ENCODE data around the gene IL1RN.
"Not testable (repeated sequence)": the region's sequence is repeated elsewhere in the genome, so short reads cannot be mapped to it uniquely, and the experiment has no call there.

Gene IL1RN, protein sequence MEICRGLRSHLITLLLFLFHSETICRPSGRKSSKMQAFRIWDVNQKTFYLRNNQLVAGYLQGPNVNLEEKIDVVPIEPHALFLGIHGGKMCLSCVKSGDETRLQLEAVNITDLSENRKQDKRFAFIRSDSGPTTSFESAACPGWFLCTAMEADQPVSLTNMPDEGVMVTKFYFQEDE

DNA sequence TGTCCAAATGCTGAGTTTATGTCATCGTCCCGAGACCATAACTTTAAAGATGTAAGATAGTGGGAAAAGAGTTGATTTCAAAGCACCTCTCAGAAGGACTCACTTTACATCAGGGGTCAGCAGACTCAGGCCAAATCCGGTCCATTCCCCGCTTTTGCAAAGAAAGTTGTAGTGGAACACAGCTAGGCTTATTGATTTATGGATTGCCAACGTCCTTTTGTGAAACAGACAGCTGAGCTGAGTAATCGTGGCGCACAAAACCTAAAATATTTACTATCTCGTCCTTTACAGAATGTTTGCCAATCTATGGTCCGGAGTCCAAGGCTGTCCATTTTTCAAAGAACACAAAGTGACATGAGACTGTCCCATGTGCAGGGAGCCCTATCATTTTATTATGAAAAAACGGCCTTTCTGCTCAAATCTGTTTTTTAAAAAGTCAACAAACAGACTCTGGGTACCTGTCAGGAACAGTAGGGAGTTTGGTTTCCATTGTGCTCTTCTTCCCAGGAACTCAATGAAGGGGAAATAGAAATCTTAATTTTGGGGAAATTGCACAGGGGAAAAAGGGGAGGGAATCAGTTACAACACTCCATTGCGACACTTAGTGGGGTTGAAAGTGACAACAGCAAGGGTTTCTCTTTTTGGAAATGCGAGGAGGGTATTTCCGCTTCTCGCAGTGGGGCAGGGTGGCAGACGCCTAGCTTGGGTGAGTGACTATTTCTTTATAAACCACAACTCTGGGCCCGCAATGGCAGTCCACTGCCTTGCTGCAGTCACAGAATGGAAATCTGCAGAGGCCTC, at the start of gene IL1RN:
Gene IL1RN (plus strand): TSS at position 754 of the 801 bp plus-strand sequence. CDS start 27 bp downstream, at position 781.
- DNase-seq: no peak

DNA sequence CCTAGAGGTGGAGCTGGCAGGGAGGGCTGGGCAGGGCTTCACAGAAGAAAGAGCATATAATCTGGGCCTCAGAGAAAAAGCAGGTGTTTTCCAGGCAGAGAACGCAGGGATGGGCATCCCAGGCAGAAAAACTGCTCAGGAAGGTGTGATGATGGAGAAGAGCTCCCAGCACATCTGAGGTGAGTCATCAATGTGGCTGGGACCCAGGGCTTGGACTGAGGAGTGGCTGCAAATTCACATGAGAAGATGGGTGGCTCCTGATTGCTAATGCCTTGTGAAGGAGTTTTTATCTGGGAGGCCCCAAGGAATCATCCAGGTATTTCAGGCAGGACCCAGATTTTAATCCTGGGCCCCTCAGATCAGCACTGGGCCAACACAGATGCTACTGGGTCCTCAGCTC, 49.5 kb upstream of the IL1RN start:
- no peak for DNase-seq

DNA sequence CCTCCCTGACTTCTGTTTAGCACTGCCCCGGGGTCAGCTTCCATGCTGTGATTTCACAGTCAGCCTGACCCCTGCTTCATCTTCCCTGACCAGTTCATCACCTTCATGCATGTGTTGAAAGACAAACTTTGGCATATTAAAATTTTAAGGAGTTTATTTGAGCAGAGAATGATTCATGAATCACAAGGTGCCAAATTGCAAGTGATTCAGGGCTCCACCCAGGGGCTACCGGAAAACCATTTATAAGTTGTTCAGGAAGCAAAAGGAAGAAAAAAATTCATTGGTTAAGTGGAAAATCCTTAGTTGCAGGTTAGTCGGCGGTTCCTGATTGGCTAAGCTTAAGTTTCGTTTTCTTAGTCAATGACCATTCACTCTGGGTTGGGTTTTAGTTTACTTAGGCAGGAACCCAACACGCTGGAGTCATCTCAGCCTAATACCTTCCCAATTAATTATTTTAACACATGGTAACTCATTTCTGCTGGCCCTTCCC, 49.0 kb upstream of the IL1RN start:
- no peak for DNase-seq

DNA sequence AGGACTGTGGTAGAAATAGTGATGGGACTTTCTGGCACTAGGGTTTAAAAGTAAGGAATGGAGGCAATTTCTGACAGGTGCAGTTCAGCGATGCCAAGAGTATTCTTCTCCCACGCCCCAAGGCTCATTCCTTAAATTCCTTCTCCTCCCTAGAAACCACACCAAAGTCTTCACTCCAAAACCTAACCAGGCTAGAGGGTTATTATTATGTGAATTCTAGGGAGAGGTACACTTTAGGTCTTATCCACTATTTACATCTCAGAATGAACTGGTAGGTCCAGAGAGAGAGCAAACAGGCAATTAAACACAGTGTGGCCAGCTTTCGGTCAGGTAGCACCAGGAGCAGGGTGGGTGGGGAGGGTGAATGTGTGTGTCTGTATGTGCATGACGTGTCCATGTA, 48.3 kb upstream of the IL1RN start:
- no peak for DNase-seq

DNA sequence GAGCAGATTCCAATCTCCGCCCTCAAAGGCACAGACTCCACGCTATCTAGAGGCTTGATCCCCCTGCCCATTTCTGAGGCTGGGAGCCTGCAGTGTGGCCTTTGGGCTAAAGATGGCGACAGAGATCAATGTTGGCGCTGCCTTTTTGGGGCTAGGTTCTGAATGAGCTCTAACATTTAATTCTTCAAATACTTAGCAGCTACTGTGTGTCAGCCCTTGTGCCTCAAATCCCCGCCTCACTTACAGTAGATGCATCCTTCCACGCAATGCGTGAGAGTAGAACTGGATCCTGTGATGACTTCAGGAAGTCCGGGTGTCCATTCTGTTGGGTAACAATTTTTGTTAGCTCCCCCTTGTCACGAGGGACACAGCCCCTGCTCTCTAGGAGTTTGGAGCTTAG, 47.3 kb upstream of the IL1RN start:
- DNase-seq: peak; percentile 0

DNA sequence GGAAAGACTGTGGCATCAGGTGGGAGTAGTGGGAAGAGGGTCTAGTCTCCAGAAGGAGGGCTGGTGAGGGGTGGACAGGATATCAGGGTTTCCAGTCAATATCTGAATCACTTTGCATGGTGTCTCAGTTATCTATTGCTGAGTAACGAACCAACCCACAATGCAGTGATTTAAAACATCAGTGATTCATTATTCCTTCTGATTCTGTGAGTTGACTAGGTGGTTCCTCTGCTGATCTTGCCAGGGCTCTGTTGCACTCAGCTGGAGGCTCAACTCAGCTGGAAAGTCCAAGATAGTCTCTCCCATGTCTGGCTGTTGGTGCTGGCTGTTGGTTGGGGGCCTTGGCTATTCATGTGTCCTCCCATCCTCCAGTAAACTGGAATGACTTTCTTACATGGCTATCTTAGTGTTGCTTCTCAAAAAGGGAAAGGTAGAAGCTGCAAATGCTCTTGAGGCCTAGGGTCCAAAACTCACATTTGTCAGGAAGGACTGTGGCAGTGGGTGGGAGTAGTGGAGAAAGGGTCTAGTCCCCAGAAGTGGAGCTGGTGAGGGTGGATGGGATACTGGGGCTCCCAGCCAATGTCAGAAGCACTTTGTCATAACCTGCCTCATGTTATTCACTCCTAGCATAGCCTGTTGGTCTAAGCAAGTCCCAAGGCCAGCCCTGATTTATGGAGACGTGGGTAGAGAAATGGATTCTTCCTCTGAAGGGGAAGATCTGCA, 45.7 kb upstream of the IL1RN start:
- DNase-seq: no peak

DNA sequence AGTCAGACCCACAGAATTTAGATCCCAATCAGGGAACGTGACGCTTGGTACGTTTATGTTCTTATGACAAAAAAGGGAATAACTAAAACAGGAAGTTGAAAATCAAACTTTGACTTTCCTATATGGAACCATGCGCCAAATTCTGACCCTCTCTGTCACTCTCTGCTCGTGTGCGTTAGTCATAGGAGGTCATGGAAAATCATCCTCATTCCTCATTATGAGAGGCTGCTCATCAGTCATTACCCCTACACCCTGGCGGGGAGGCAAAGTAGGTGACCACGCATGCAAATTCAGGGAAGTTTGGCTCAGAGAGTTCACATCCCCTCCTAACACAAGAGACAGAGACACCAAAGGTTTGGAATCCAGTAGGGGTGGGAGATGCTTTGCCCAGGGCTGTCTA, 44.1 kb upstream of the IL1RN start:
- DNase-seq: no peak

DNA sequence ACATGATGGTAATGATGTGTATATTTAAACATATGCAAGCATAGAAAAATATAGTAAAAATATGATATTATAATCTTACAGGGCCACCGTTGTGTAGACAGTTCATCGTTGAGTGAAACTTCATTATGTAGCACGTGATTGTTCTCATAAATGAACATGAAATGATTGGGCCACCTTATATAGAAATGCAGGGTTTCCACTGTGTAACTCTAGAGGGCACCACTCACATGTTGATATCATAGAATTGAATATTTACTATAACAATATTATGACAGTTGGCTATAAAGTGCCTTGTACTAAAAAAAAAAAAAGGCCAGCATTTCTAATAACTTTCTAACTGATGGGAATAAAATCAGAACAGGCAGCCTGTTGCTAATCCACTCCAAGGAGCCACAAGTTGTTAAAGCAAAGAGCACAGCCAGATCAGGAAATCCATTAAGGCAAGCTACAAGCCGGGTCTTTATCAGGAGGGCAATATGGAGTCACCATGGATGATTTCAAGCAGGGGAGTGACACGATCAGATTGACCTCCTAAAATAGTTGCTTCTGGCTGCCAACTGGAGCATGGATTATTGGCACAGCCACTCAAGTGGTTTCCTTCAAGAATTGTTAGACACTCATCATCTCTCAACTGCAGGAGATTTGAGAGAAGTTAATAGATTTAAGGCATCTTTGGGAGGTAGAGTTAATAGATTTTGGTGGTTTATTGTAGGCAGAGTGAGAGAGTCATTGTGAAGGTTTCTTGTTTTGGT, 43.0 kb upstream of the IL1RN start:
- DNase-seq: no peak

DNA sequence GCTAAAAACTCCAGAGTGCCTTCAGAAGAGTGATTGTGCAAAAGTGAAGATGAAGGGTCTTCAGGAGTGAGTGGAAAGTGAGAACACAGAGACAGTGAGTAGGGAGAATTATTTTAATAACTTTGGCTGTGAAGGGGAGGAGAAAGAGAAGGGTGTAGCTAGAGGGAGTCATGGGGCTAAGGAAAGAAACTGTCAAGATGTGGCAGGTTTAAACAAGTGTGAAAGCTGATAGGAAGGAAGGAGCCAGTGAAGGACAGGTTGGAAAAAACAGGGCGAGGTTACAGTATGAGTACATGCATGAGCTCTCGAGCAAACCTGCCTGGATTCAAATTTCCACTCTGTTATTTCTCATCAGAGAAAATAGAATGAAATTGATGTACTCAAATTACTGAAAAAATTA, 41.9 kb upstream of the IL1RN start:
- no peak for DNase-seq

DNA sequence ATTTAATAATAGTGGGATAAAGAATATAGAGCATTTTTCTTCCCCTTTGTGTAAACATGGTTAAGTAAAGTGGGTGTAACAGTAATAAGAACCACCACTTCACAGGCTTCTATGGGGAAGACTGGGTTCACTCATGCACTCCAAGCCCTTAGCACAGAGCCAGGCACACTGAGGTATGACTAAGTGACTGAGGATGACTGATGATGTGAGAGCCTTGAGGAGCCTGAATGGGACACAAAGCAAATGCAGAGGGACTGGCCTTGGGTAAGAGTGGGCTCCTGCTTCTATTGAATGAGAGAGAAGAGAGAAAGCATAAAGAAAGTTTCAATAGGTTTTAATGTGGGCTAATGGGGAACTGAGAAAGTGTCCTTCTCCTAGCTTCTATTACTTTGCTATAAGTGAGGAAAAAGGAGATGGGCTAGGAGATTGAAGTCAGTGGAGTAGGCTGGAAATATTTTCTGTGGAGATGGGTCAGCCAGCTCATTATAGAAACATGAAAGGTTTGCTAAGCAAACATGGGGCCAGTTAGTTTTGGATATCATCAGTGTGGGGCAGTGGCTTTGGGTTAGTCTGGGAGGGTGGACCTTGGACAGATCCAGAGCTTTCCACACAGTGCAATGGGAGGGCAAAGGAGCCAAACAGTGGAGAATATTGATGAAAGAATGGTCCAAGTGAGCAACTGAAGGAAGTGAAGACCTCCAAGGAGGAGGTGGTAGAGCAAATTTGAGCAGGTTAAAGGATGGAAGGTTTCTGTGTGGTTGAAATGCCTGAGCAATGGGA, 39.0 kb upstream of the IL1RN start:
- no peak for DNase-seq

DNA sequence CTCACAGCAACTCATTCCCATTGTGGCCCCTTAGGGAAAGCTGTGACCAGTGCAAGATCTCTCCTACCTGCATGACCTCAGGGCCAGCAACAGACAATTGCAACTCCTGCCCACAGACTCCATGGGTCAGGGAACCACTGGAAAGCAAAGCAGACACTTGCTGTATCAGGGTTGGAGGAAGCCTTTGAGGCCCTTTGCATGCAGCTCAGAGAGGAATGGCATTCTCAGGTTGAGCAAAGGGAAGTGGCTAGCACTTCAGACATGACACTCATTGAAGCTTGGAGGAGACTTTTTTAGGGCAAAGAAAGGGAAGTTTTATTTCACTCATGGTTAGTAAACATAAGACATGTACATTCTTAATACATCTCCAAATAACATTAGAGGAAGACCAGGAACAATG, 37.5 kb upstream of the IL1RN start:
- no peak for DNase-seq

DNA sequence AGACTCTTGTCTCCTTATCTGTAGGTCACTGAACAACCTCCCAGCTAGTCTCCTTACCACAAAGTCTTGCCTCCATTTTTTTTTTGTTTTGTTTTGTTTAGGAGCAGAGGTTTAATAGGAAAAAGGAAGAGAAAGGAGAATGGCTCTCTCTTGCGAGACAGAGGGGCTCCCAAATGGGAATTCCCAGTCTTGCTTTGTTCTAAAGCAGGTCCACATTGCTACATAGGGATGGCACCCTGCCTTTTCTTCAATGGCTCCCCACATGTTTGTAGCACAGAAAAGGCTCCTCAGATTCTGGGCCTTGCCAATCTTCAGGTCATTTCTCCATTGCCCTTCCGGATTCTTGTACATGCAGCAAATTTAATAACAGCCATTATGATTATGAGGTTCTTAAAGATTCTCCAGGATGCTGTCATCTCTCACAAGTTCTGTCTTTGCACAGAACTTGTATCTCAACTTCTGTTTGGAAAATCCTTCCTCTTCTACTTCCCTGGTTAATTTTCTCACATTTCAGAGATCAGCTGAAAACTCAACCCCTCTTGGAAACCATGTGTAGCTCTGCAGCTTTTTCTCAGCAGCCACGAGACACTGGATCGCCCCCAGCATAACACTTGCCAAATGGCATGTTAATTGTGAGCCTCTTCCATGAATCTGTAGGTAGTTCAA, 36.0 kb upstream of the IL1RN start:
- DNase-seq: no peak

DNA sequence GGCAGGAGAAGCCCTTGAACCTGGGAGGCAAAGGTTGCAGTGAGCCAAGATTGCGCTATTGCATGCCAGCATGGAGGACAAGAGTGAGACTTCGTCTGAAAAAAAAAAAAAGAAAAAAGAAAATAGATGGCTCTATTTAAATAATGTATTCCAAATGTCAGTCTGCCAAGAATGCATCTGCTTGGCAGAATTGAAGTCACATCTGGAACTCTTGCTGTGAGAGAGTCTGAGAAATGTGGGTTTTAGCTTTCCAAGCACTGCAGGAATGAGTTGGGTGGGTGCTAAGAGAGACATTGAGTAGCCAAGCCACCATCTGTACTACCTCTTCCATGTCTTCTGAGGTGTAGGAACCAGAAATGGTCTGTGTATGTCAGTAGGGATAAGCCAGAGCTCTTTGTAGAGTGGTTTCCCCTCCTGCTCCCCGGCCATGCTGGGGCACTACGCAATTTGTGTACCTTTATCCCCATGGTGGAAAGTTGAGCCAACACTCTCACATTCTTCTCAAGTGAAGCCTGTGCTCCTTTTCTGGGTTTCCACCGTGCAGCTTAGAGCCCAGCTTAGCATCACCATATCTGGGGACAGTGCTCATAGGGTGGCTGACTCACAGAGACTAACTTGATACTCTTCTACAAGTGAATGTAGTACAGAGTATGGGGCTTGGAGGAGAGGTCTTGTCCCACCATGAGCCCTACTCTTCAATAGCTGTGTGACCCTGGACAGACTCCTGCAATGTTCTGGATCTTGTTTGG, 34.4 kb upstream of the IL1RN start:
- no peak for DNase-seq

DNA sequence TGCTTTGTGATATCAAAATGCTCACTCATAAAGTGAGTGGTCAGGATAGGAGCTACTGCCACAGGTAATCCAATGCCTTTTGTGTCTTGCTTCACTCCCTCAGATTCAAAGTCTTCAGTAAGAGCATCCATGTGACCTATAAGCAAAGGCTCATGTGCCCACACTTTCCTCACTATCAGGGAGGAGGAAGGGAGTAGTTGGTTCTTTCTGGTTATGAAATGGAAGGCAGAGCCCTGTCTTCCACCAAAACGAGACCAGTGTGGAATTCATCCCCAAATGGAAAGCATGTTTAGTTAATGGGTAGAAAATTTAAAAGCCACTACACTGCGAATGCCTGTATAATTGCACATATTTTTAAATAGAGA, 33.8 kb upstream of the IL1RN start:
- DNase-seq: no peak

DNA sequence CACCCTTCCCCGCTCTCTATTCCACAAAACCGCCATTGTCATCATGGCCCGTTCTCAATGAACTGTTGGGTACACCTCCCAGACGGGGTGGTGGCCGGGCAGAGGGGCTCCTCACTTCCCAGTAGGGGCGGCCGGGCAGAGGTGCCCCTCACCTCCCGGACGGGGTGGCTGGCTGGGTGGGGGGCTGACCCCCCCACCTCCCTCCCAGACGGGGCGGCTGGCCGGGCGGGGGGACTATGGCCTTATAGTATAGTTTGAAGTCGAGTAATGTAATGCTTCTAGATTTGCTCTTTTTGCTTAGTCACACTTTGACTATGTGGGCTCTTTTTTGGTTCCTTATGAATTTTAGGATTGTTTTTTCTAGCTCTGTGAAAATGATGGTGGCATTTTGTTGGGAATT, 31.1 kb upstream of the IL1RN start:
- DNase-seq: not testable (repeated sequence)

DNA sequence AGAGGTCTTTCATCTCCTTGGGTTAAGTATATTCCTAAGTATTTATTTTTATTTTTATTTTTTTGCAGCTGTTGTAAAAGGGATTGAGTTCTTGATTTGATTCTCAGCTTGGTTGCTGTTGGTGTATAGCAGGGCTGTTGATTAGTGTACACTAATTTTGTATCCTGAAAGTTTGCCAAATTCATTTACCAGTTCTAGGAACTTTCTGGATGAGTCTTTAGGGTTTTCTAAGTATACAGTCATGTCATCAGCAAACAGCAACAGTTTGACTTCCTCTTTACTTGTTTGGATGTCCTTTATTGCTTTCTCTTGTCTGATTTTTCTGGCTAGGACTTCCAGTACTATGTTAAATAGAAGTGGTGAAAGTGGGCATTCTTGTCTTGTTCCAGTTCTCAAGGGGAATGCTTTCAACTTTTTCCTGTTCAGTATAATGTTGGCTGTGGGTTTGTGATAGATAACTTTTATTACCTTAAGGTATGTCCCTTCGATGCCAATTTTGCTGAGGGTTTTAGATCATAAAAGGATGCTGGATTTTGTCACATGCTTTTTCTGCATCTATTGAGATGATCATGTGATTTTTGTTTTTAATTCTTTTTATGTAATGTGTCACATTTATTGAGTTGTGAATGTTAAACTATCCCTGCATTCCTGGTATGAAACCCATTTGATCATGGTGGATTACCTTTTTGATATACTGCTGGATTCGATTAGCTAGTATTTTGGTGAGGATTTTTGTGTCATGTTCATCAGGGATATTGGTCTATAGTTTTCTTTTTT, 30.4 kb upstream of the IL1RN start:
- not testable (repeated sequence) for DNase-seq

DNA sequence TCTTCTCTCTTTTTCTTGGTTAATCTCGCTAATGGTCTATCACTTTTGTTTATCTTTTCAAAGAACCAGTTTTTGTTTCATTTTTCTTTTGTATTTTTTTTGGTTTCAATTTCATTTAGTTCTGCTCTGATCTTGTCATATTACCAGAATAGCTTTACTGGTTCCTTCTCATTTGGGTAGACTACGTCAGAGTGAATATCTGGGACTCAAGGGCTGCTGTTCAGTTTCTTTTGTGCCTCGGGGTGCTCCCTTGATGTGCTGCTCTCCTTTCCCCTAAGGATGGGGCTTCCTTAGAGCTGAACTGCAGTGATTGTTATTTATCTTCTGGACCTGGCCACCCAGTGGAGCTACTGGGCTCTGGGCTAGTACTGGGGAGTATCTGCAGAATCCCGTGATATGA, 29.4 kb upstream of the IL1RN start:
- no peak for DNase-seq

DNA sequence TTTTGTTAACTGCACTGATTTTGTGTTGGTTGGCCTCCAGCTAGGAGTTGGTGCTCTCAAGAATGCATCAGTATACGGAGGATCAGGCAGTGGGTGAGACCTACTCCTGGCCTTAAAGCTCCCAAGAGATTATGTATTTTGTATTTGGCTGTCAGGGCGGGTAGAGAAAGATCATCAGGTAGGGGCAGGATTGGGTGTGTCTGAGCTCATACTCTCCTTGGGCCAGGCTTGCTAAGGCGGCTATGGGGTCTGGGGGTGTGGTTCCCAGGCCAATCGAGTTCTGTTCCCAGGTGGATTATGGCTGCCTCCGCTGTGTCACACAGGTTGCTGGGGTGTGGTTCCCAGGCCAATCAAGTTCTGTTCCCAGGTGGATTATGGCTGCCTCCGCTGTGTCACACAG, 28.9 kb upstream of the IL1RN start:
- no peak for DNase-seq

DNA sequence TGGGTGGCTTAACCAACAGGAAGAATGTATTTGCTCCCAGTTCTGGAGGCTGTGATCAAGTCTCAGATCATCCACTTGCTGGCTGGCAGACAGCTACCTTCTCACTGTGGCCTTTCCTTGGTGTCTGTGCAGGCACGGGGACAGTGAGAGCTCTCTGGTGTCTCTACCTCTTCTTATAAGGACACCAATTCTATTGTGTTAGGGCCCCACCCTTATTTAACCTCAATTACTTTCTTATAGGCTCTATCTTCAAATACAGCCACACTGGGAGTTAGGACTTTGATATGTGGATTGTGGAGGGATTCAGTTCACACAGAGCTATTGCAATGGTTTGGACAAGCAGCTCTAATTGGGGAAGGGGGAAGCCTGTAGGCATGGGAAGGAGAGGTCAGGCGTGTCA, 25.3 kb upstream of the IL1RN start:
- no peak for DNase-seq

DNA sequence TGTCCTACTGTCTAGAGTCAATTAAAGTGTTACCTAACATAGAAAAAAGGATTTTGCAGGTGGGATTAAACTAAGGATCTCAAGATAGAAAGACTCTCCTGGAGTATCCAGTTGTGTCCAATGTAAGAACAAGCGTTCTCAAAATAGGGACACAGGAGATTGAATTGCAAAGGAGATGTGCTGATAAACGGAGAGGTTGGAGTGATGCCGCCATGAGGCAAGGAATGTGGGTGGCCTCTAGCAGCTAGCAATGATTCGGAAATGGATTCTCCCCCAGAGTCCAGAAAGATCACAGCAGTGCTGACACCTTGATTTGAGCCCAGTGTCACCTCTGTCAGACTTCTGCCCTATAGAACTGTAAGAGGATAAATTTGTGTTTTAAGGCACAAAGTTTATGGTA, 24.1 kb upstream of the IL1RN start:
- DNase-seq: no peak

Measured in NCI-H1092 (cell line).